Measurements from ENCODE around the gene TRAPPC6A. TPM values are rescaled to one million over a fixed set of nuclear protein-coding genes. Genes with fewer than 3 reads are reported as not detected.
A peak's percentile ranks its signal among the peaks of the same experiment; 100 is the strongest.

The TRAPPC6A gene
- total and polyA plus RNA-seq, 2 donors (not counting 1 experiment from before 2014, with no cell fraction given): 9.3 to 15.9 TPM

- Histone ChIP-seq H3K4me1 (ENCODE audit: control insufficient read depth, extremely low read depth, insufficient read depth, low read length) (no peaks in the 10 kb centered on the region), H3K79me2 (ENCODE audit: control insufficient read depth, insufficient read depth, low read length) (peaks cover 6% of the 10 kb centered on the region), H2AFZ (ENCODE audit: low read length) (no peak overlapping the region), H3K9ac (ENCODE audit: insufficient read depth, low read length) (no peak overlapping the region), H4K20me1 (ENCODE audit: control insufficient read depth, extremely low read depth, insufficient read depth, low read length) (no peaks in the 10 kb centered on the region), H3K9me3 (ENCODE audit: control insufficient read depth, insufficient read depth, low read depth, low read length) (no peaks in the 10 kb centered on the region), H3K36me3 (ENCODE audit: control insufficient read depth, insufficient read depth, low read length) (no peaks in the 10 kb centered on the region), H3K4me3 (replicated peaks in 1 of 4; ENCODE audit: control extremely low read depth in 1 of 4, insufficient read depth in 1 of 4, low read depth in 3 of 4, low read length in 4 of 4) (no peak overlapping the region), H3K27me3 (ENCODE audit: control insufficient read depth, insufficient read depth, low read length) (no peaks in the 10 kb centered on the region), H3K4me2 (ENCODE audit: extremely low read depth, insufficient read depth, low read length) (no peak overlapping the region), H3K27ac (ENCODE audit: insufficient read depth, low read length) (no peak overlapping the region)
- DNase-seq (ENCODE audit: low read depth in 2 of 2): no peak
- TF ChIP-seq EZH2 (IDR thresholded peaks at IDR 0.05; ENCODE audit: low read length, missing control alignments): no peak
- no peak for TF ChIP-seq CTCF (conservative IDR thresholded peaks at IDR 0.05 in 1 of 2, IDR thresholded peaks at IDR 0.05 in 1 of 2; ENCODE audit: low read depth in 1 of 2, low read length in 2 of 2)
These were observed 2.3 kb downstream of the TRAPPC6A start for GRCh38 chr19:45175515-45176345.

DNA sequence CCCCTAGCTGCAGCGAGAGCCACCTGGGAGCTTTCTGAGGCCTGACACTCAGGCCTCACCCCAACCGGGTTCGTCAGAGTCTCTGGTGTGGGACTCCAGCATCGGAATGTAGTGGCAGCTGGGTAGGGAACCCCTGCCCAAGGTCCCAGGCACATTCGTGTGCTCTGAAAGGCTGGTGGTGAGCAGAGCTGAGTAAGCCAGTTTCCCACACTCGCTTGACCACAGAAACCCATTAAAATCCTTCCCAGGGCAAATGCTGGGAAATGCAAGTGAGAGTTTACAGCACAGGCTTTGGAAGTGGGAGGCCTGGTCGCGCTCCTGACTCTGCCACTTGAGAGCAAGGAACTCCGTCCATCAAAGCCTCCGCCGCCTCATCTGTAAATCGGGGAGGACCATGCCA, 4.2 kb downstream of the TRAPPC6A start:
- H3K4me3 ChIP-seq (replicated peaks in 1 of 4; ENCODE audit: control extremely low read depth in 1 of 4, insufficient read depth in 1 of 4, low read depth in 3 of 4, low read length in 4 of 4): no peak overlapping the region
- TF ChIP-seq EZH2 (IDR thresholded peaks at IDR 0.05; ENCODE audit: low read length, missing control alignments): no peak
- no peak for TF ChIP-seq CTCF (conservative IDR thresholded peaks at IDR 0.05 in 1 of 2, IDR thresholded peaks at IDR 0.05 in 1 of 2; ENCODE audit: low read depth in 1 of 2, low read length in 2 of 2)
- no peaks in the 10 kb centered on the region for H3K79me2 ChIP-seq (ENCODE audit: control insufficient read depth, insufficient read depth, low read length)
- no peaks in the 10 kb centered on the region for H3K9me3 ChIP-seq (ENCODE audit: control insufficient read depth, insufficient read depth, low read depth, low read length)
- no peak overlapping the region for H3K9ac ChIP-seq (ENCODE audit: insufficient read depth, low read length)
- no peak overlapping the region for H3K27ac ChIP-seq (ENCODE audit: insufficient read depth, low read length)
- H2AFZ ChIP-seq (ENCODE audit: low read length): no peak overlapping the region
- H3K4me1 ChIP-seq (ENCODE audit: control insufficient read depth, extremely low read depth, insufficient read depth, low read length): no peaks in the 10 kb centered on the region
- no peaks in the 10 kb centered on the region for H3K27me3 ChIP-seq (ENCODE audit: control insufficient read depth, insufficient read depth, low read length)
- H4K20me1 ChIP-seq (ENCODE audit: control insufficient read depth, extremely low read depth, insufficient read depth, low read length): no peaks in the 10 kb centered on the region
- H3K36me3 ChIP-seq (ENCODE audit: control insufficient read depth, insufficient read depth, low read length): no peaks in the 10 kb centered on the region
- DNase-seq (ENCODE audit: low read depth in 2 of 2): peak; percentile 55 to 86
- no peak overlapping the region for H3K4me2 ChIP-seq (ENCODE audit: extremely low read depth, insufficient read depth, low read length)

- Histone ChIP-seq H2AFZ (ENCODE audit: low read length) (no peak overlapping the region), H3K36me3 (ENCODE audit: control insufficient read depth, insufficient read depth, low read length) (no peaks in the 10 kb centered on the region), H3K4me1 (ENCODE audit: control insufficient read depth, extremely low read depth, insufficient read depth, low read length) (no peaks in the 10 kb centered on the region), H3K9ac (ENCODE audit: insufficient read depth, low read length) (no peak overlapping the region), H3K9me3 (ENCODE audit: control insufficient read depth, insufficient read depth, low read depth, low read length) (no peaks in the 10 kb centered on the region), H3K4me3 (replicated peaks in 1 of 4; ENCODE audit: control extremely low read depth in 1 of 4, insufficient read depth in 1 of 4, low read depth in 3 of 4, low read length in 4 of 4) (no peak overlapping the region), H3K79me2 (ENCODE audit: control insufficient read depth, insufficient read depth, low read length) (no peaks in the 10 kb centered on the region), H3K27me3 (ENCODE audit: control insufficient read depth, insufficient read depth, low read length) (no peaks in the 10 kb centered on the region), H3K4me2 (ENCODE audit: extremely low read depth, insufficient read depth, low read length) (no peak overlapping the region), H3K27ac (ENCODE audit: insufficient read depth, low read length) (no peak overlapping the region), H4K20me1 (ENCODE audit: control insufficient read depth, extremely low read depth, insufficient read depth, low read length) (no peaks in the 10 kb centered on the region)
- no peak for TF ChIP-seq EZH2 (IDR thresholded peaks at IDR 0.05; ENCODE audit: low read length, missing control alignments)
- no peak for TF ChIP-seq CTCF (conservative IDR thresholded peaks at IDR 0.05 in 1 of 2, IDR thresholded peaks at IDR 0.05 in 1 of 2; ENCODE audit: low read depth in 1 of 2, low read length in 2 of 2)
- peak in 1 of 2 donors; percentile 34 for DNase-seq (ENCODE audit: low read depth in 2 of 2)
These were observed 5.3 kb downstream of the TRAPPC6A start for GRCh38 chr19:45172611-45173208.

All from fibroblast of lung (primary cell).